GM23248 (cell line): ENCODE results near the gene AMFR. TPM values are rescaled to one million over a fixed set of nuclear protein-coding genes. Genes with fewer than 3 reads are reported as not detected.

Source experiments
- DNase-seq: peaks from one replicate; pipeline ENCODE4 v3.0.0-alpha.2; 2015
- H2AFZ ChIP-seq: fragments of 200-600 bp; sonication (generic); 2 replicates; pipeline ENCODE4 v1.6.1; 2016; ENCODE audit warnings: antibody characterized with exemption
- H3F3A ChIP-seq: fragments of 200-600 bp; sonication (generic); 2 replicates; pipeline ENCODE4 v1.6.1; 2016; ENCODE audit warnings: mild to moderate bottlenecking, antibody characterized with exemption, mixed run types; ENCODE audit not compliant: insufficient read depth
- H3K27ac ChIP-seq: fragments of 200-600 bp; sonication (generic); 2 replicates; pipeline ENCODE4 v1.5.1; 2016; ENCODE audit warnings: mild to moderate bottlenecking
- H3K27me3 ChIP-seq: fragments of 200-600 bp; sonication (generic); replicated peaks from 2 replicates; pipeline ENCODE4 v1.6.1; 2016; ENCODE audit warnings: mild to moderate bottlenecking; ENCODE audit not compliant: insufficient read depth
- H3K36me3 ChIP-seq: fragments of 200-600 bp; sonication (generic); 2 replicates; pipeline ENCODE4 v1.6.1; 2016; ENCODE audit warnings: low read depth, mild to moderate bottlenecking
- H3K4me1 ChIP-seq: fragments of 200-600 bp; sonication (generic); 2 replicates; pipeline ENCODE4 v1.6.1; 2016; ENCODE audit warnings: mild to moderate bottlenecking; ENCODE audit not compliant: insufficient read depth
- H3K4me2 ChIP-seq: fragments of 200-600 bp; sonication (generic); one replicate; pipeline ENCODE4 v1.6.1; 2016; ENCODE audit warnings: mild to moderate bottlenecking; ENCODE audit not compliant: unreplicated experiment
- H3K4me3 ChIP-seq: fragments of 200-600 bp; sonication (generic); 2 replicates; pipeline ENCODE4 v1.5.1; 2016; ENCODE audit warnings: mild to moderate bottlenecking
- H3K79me2 ChIP-seq: fragments of 200-600 bp; sonication (generic); 2 replicates; pipeline ENCODE4 v1.6.1; 2016; ENCODE audit warnings: mild to moderate bottlenecking; ENCODE audit not compliant: insufficient read depth
- H3K9ac ChIP-seq: fragments of 200-600 bp; sonication (generic); 2 replicates; pipeline ENCODE4 v1.6.1; 2016; ENCODE audit warnings: mild to moderate bottlenecking
- H3K9me2 ChIP-seq: fragments of 200-600 bp; sonication (generic); 2 replicates; pipeline ENCODE4 v1.6.1; 2016; ENCODE audit warnings: mixed run types, mild to moderate bottlenecking, moderate library complexity; ENCODE audit not compliant: insufficient read depth
- H3K9me3 ChIP-seq: fragments of 200-600 bp; sonication (generic); one replicate; pipeline ENCODE4 v1.6.1; 2017; ENCODE audit warnings: low read depth
- H4K20me1 ChIP-seq: fragments of 200-600 bp; sonication (generic); 2 replicates; pipeline ENCODE4 v1.6.0; 2016; ENCODE audit not compliant: insufficient read depth
- EZH2 ChIP-seq: fragments of 200-600 bp; sonication (generic); IDR thresholded peaks from 2 replicates; pipeline ENCODE4 v1.6.1; 2018; ENCODE audit warnings: antibody characterized with exemption, mild to moderate bottlenecking; ENCODE audit not compliant: insufficient read depth, poor library complexity, severe bottlenecking
- EZH2phosphoT487 ChIP-seq: fragments of 200-600 bp; sonication (generic); IDR thresholded peaks from 2 replicates; pipeline ENCODE4 v1.6.1; 2018; ENCODE audit warnings: antibody characterized with exemption, moderate library complexity, mild to moderate bottlenecking, low read depth; ENCODE audit not compliant: insufficient read depth
- WGBS, 2 experiments: methylation state at CpG; one replicate each; pipeline ENCODE4 v1.1.6; 2015 to 2017; ENCODE audit warnings: low lambda C conversion rate in 2 of 2, low coverage in 1 of 2; ENCODE audit errors: missing lambda C conversion rate in 2 of 2; 5-methylcytosine and 5-hydroxymethylcytosine counted together
- in situ Hi-C: fragments of 300-500 bp; cut with MboI; formaldehyde crosslinking; loops from 2 replicates; pipeline ENCODE4 v1.15.0; 2020
- polyA plus RNA-seq: library from polyadenylated mRNA; unstranded; fragments of >200 nt; fragmentation: Nextera tagmentation; extraction: Ambion mirVana; gene quantifications from 2 replicates; pipeline ENCODE4 v1.2.1, GENCODE V29; 2016
- total RNA-seq: library from RNA; depleted of rRNA; stranded (reverse); fragments of >200 nt; shearing (Covaris generic); gene quantifications from 2 replicates; pipeline ENCODE4 v1.2.3, GENCODE V29; 2014

The AMFR gene
- total and polyA plus RNA-seq, 2 experiments from 2014 or later, result 26.6 to 205 TPM

GRCh38 chr16:56347670-56348069 is 77.7 kb downstream of the AMFR start:
- no peak overlapping the region for H3K4me3 ChIP-seq
- no peaks in the 10 kb centered on the region for H3K36me3 ChIP-seq
- DNase-seq, result no peak
- H3F3A ChIP-seq, result no peaks in the 10 kb centered on the region
- no peaks in the 10 kb centered on the region for H3K9me3 ChIP-seq
- H3K27me3 ChIP-seq, result no peaks in the 10 kb centered on the region
- no peaks in the 10 kb centered on the region for H3K9me2 ChIP-seq
- 51 to 59% methylated on average over 2 to 11 of the region's 11 CpGs for WGBS, 2 experiments
- H3K27ac ChIP-seq, result no peak overlapping the region
- no peak overlapping the region for H3K4me2 ChIP-seq
- in situ Hi-C loops, result no loop called here
- H3K4me1 ChIP-seq, result no peaks in the 10 kb centered on the region
- no peaks in the 10 kb centered on the region for H4K20me1 ChIP-seq
- TF ChIP-seq EZH2, result no peak
- no peak for TF ChIP-seq EZH2phosphoT487
- no peaks in the 10 kb centered on the region for H3K79me2 ChIP-seq
- no peak overlapping the region for H2AFZ ChIP-seq
- H3K9ac ChIP-seq, result no peak overlapping the region

GRCh38 chr16:56347166-56347565 is 78.2 kb downstream of the AMFR start:
- H3K36me3 ChIP-seq, result no peaks in the 10 kb centered on the region
- H3K4me2 ChIP-seq, result no peak overlapping the region
- no peaks in the 10 kb centered on the region for H3K9me2 ChIP-seq
- no peaks in the 10 kb centered on the region for H4K20me1 ChIP-seq
- H3K4me3 ChIP-seq, result no peak overlapping the region
- TF ChIP-seq EZH2 (no peak), EZH2phosphoT487 (no peak)
- no peaks in the 10 kb centered on the region for H3F3A ChIP-seq
- 90 to 95% methylated on average over 8 of the region's 8 CpGs for WGBS, 2 experiments
- no peaks in the 10 kb centered on the region for H3K27me3 ChIP-seq
- no peak for DNase-seq
- in situ Hi-C loops, result no loop called here
- H3K79me2 ChIP-seq, result no peaks in the 10 kb centered on the region
- H3K9ac ChIP-seq, result no peak overlapping the region
- no peak overlapping the region for H2AFZ ChIP-seq
- no peaks in the 10 kb centered on the region for H3K9me3 ChIP-seq
- no peak overlapping the region for H3K27ac ChIP-seq
- H3K4me1 ChIP-seq, result no peaks in the 10 kb centered on the region

GRCh38 chr16:56346131-56346890 is 79.0 kb downstream of the AMFR start:
- no peak for DNase-seq
- no peaks in the 10 kb centered on the region for H3K9me3 ChIP-seq
- no peaks in the 10 kb centered on the region for H4K20me1 ChIP-seq
- H3K4me2 ChIP-seq, result no peak overlapping the region
- no peak overlapping the region for H3K27ac ChIP-seq
- H3K79me2 ChIP-seq, result no peaks in the 10 kb centered on the region
- no peak overlapping the region for H3K9ac ChIP-seq
- TF ChIP-seq EZH2, result no peak
- no peaks in the 10 kb centered on the region for H3K27me3 ChIP-seq
- H3K9me2 ChIP-seq, result no peaks in the 10 kb centered on the region
- H3F3A ChIP-seq, result no peaks in the 10 kb centered on the region
- H2AFZ ChIP-seq, result no peak overlapping the region
- WGBS, 2 experiments, result 85 to 86% methylated on average over 15 of the region's 15 CpGs
- in situ Hi-C loops, result no loop called here
- no peak overlapping the region for H3K4me3 ChIP-seq
- H3K36me3 ChIP-seq, result no peaks in the 10 kb centered on the region
- H3K4me1 ChIP-seq, result no peaks in the 10 kb centered on the region

GRCh38 chr16:56345406-56346050 is 79.8 kb downstream of the AMFR start:
- Histone ChIP-seq H3K27ac (no peak overlapping the region), H3K4me3 (no peak overlapping the region), H3K9ac (no peak overlapping the region), H2AFZ (no peak overlapping the region), H3K4me2 (no peak overlapping the region), H4K20me1 (no peaks in the 10 kb centered on the region), H3K9me2 (no peaks in the 10 kb centered on the region), H3K27me3 (no peaks in the 10 kb centered on the region), H3K4me1 (no peaks in the 10 kb centered on the region), H3K79me2 (no peaks in the 10 kb centered on the region), H3K9me3 (no peaks in the 10 kb centered on the region), H3F3A (no peaks in the 10 kb centered on the region), H3K36me3 (no peaks in the 10 kb centered on the region)
- 69 to 72% methylated on average over 13 of the region's 13 CpGs for WGBS, 2 experiments
- no peak for DNase-seq
- in situ Hi-C loops, result no loop called here
- TF ChIP-seq EZH2, result no peak
- TF ChIP-seq EZH2phosphoT487, result no peak
